Testis (tissue), 3 donors: ENCODE results near the gene ZNF503. TPM values are rescaled to one million over a fixed set of nuclear protein-coding genes. Genes with fewer than 3 reads are reported as not detected.
"Not testable (repeated sequence)": the region's sequence is repeated elsewhere in the genome, so short reads cannot be mapped to it uniquely, and the experiment has no call there.

Source experiments
- DNase-seq: peaks from one replicate; pipeline ENCODE4 v3.0.0-alpha.2; 2019
- H3K27ac ChIP-seq, 2 donors: fragments of 200-600 bp; sonication (generic); one replicate each; pipeline ENCODE4 v1.5.1; 2019
- H3K27me3 ChIP-seq: fragments of 200-600 bp; sonication (generic); one replicate; pipeline ENCODE4 v1.5.1; 2019
- H3K36me3 ChIP-seq: fragments of 200-600 bp; sonication (generic); one replicate; pipeline ENCODE4 v1.5.1; 2017; ENCODE audit warnings: low read depth; ENCODE audit errors: missing control alignments
- H3K4me1 ChIP-seq: fragments of 200-600 bp; sonication (generic); one replicate; pipeline ENCODE4 v1.5.1; 2019
- H3K4me3 ChIP-seq, 2 donors: fragments of 200-600 bp; sonication (generic); one replicate each; pipeline ENCODE4 v1.5.1; 2017 to 2019
- H3K9me3 ChIP-seq: fragments of 200-600 bp; sonication (generic); one replicate; pipeline ENCODE4 v1.5.1; 2017
- POLR2A ChIP-seq: fragments of 450-650 bp; IDR thresholded peaks from one replicate; pipeline ENCODE4 v1.6.1; 2017; ENCODE audit warnings: antibody characterized with exemption, mild to moderate bottlenecking, moderate library complexity
- WGBS, 2 donors: methylation state at CpG; one replicate each; pipeline ENCODE4 v1.1.5; 2018; 5-methylcytosine and 5-hydroxymethylcytosine counted together
- intact Hi-C: fragments of 100-400 bp; cut with DNase I; formaldehyde crosslinking; loops from one replicate; pipeline ENCODE4 v1.15.1; 2023; ENCODE audit warnings: low total_unique reads
- polyA plus RNA-seq: library from polyadenylated mRNA; stranded (reverse); fragments of 350-450 nt; fragmentation: Illumina TruSeq; extraction: RNeasy Lipid Tissue Mini Kit (QIAGEN cat#74804); gene quantifications from one replicate; pipeline ENCODE4 v1.2.3, GENCODE V29; 2014; ENCODE audit warnings: low read depth, low replicate concordance; ENCODE audit not compliant: insufficient read depth
- total RNA-seq, 2 donors: library from RNA; depleted of rRNA; stranded (reverse); fragments of >200 nt; gene quantifications; one replicate each; pipeline ENCODE4 v1.2.3, GENCODE V29; 2016
- TF ChIP-seq, protein P1 (sequence below), 3 experiments: fragments of 450-650 bp in 2 of 3; fragments of 200-600 bp in 1 of 3; sonication (generic) in 1 of 3; IDR thresholded peaks; one replicate each; pipeline ENCODE4 v1.5.1; 2016 to 2019; ENCODE audit warnings: antibody characterized with exemption in 3 of 3, mild to moderate bottlenecking in 2 of 3, moderate library complexity in 1 of 3

Gene ZNF503
- total and polyA plus RNA-seq, 3 donors from 2014 or later: 7.0 to 9.8 (median 8.0) TPM

DNA sequence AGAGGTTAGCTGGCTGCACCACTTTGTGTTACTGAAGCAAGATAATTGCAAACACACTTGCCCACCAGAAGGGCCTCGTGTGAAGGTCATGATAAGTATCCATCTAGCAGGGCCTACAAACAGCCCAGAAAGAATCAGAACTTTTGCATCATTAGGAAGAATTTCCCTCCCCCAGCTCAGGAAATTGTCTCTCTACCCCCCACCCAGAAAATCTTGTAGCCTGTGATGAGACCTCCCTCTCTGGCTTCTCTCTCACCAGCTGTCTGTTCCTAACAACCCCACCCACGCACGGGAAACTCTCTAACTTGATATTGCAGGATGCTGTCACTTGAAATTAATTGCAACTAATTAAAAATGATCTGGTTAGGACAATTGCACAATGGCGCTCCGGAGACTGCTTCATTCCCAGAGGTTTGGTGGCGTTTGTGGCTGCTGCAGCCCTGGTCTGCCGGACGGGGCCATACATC, 34.5 kb downstream of the ZNF503 start:
- no peak overlapping the region for H3K4me3 ChIP-seq
- no peaks in the 10 kb centered on the region for H3K36me3 ChIP-seq
- no peaks in the 10 kb centered on the region for H3K9me3 ChIP-seq
- 45 to 55% methylated on average over 8 of the region's 8 CpGs for WGBS, 2 donors
- H3K27ac ChIP-seq: no peak overlapping the region
- no peak for DNase-seq
- no peaks in the 10 kb centered on the region for H3K4me1 ChIP-seq
- TF ChIP-seq, protein P1, sequence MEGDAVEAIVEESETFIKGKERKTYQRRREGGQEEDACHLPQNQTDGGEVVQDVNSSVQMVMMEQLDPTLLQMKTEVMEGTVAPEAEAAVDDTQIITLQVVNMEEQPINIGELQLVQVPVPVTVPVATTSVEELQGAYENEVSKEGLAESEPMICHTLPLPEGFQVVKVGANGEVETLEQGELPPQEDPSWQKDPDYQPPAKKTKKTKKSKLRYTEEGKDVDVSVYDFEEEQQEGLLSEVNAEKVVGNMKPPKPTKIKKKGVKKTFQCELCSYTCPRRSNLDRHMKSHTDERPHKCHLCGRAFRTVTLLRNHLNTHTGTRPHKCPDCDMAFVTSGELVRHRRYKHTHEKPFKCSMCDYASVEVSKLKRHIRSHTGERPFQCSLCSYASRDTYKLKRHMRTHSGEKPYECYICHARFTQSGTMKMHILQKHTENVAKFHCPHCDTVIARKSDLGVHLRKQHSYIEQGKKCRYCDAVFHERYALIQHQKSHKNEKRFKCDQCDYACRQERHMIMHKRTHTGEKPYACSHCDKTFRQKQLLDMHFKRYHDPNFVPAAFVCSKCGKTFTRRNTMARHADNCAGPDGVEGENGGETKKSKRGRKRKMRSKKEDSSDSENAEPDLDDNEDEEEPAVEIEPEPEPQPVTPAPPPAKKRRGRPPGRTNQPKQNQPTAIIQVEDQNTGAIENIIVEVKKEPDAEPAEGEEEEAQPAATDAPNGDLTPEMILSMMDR (IDR thresholded peaks at IDR 0.05): no peak
- no peak for TF ChIP-seq POLR2A
- intact Hi-C loops: no loop called here
- H3K27me3 ChIP-seq: no peaks in the 10 kb centered on the region

DNA sequence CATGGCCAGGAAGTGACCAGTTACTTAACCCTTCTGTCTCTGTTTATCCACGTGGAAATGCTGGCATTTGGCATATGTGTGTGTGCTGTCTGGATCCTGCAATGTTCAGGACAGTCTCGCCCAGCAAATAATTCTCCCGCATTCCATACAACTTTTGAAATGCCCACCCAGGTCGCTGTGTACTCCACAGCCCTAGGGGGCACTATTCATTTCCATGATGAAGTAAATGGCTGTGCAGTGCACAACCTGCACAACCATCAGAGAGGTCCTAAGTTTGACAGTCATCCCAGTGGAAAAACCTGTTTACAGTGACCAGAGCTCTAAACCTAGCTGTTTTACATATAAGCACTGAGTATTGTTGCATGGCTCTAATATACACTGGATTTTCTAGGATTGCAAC, 38.1 kb downstream of the ZNF503 start:
- Histone ChIP-seq H3K4me1 (peaks cover 4% of the 10 kb centered on the region), H3K36me3 (no peaks in the 10 kb centered on the region), H3K4me3 (no peak overlapping the region), H3K27me3 (no peaks in the 10 kb centered on the region), H3K9me3 (no peaks in the 10 kb centered on the region), H3K27ac (no peak overlapping the region)
- no peak for DNase-seq
- intact Hi-C loops: no loop called here
- no peak for TF ChIP-seq POLR2A
- TF ChIP-seq, protein P1 (IDR thresholded peaks at IDR 0.05): no peak
- WGBS, 2 donors: 85 to 91% methylated on average over 3 to 4 of the region's 4 CpGs

DNA sequence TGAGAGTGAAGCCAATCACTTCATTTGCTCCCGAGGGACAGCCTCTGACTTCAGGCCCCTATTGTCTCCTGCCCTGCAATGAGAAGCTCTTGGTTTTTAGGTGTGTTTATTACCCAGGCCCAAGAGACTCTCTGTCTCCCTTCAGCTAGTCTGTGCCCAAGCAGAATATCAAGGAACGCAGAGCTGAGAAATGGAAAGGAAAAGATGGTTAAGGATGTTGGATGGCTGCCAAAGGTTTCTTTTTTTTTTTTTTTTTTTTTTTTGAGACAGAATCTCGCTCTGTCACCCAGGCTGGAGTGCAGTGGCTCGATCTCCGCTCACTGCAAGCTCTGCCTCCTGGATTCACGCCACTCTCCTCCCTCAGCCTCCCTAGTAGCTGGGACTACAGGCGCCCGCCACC, 41.7 kb downstream of the ZNF503 start:
- whole genome bisulfite sequencing, 2 donors: 78 to 83% methylated on average over 8 of the region's 8 CpGs
- DNase-seq, H3K4me1 ChIP-seq, H3K27me3 ChIP-seq, H3K4me3 ChIP-seq, H3K36me3 ChIP-seq, H3K27ac ChIP-seq, intact Hi-C loops, H3K9me3 ChIP-seq: not testable (repeated sequence)

DNA sequence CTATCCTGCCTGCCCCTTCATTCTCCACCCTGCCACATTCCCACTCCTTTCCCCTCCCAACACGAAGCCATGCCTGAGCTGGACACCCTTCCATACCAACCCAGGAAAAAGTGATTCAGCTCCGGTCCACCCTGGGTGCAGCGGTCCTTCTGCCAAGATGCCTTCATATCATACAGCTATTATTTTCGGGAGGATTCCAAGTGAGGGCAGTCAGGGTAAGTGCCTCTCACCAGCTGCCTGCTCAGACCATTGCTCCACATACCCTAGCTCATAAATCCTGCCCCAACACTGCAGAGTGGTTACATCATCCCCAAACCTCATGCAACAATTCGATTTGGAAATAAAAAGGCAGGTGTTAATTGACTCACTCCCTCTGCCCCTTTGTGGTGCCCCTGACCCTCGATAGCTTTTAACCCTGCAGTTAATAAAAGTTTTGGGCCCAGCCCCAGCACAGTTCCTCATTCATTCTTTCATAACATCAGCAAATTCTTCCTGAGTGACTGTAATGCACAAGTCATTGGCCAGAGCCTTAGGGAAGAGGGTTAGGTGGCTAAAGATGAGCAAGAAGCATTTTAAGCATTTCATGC, 42.6 kb downstream of the ZNF503 start:
- intact Hi-C loops: no loop called here

DNA sequence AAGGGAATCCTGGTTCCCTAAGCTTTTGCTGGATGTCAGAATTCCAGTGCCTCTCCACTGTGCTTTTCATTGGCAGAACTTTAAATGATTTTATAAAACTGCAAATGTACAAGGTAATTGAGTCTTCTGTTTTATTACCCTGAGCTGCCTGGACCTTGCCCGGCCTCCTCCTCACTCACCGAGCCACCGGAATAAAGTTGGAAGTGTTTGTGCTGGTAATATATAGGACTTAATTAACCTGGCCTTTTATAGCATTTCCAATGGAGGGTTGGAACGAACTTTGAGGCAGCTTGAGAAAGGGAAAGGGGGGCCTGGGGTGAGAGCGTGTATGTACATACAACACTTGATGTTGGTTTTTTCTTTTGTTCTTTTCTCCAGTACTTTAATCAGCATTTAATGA, 43.4 kb downstream of the ZNF503 start:
- TF ChIP-seq POLR2A: no peak
- TF ChIP-seq, protein P1 (IDR thresholded peaks at IDR 0.05): no peak
- Histone ChIP-seq H3K27me3 (no peaks in the 10 kb centered on the region), H3K4me3 (no peak overlapping the region), H3K9me3 (no peaks in the 10 kb centered on the region), H3K4me1 (peaks cover 10% of the 10 kb centered on the region), H3K27ac (no peak overlapping the region), H3K36me3 (no peaks in the 10 kb centered on the region)
- DNase-seq: no peak
- intact Hi-C loops: no loop called here
- WGBS, 2 donors: 92% methylated on average over 5 of the region's 5 CpGs

More for the DNA sequence above, 42.6 kb downstream of the ZNF503 start:
- no peak for DNase-seq
- Histone ChIP-seq H3K4me3 (no peak overlapping the region), H3K9me3 (no peaks in the 10 kb centered on the region), H3K4me1 (peaks cover 4% of the 10 kb centered on the region), H3K36me3 (no peaks in the 10 kb centered on the region), H3K27me3 (no peaks in the 10 kb centered on the region), H3K27ac (no peak overlapping the region)
- TF ChIP-seq POLR2A: no peak
- TF ChIP-seq, protein P1 (IDR thresholded peaks at IDR 0.05): no peak
- WGBS, 2 donors: 80 to 85% methylated on average over 6 of the region's 6 CpGs
